Left lung (tissue), 10 donors: ENCODE results near the gene AFG3L2. TPM values are rescaled to one million over a fixed set of nuclear protein-coding genes. Genes with fewer than 3 reads are reported as not detected.

ENCODE experiments used
- ATAC-seq: fragments of 200-7000 bp; cut with Tn5 transposase; one replicate; pipeline ENCODE4 v1.9.1; 2020; ENCODE audit warnings: moderate library complexity
- DNase-seq, 4 donors: peaks; one replicate each; pipeline ENCODE4 v3.0.0-alpha.2; 2013 to 2020
- H3K27ac ChIP-seq, 2 donors: fragments of 200-600 bp; sonication (generic) in 1 of 2; one replicate each; pipeline versions ENCODE4 v1.5.0 to v1.8.0; 2020 to 2021
- H3K27me3 ChIP-seq, 2 donors: fragments of 200-600 bp; sonication (generic) in 1 of 2; one replicate each; pipeline versions ENCODE4 v1.5.0 to v1.8.0; 2020 to 2021
- H3K36me3 ChIP-seq, 2 donors: fragments of 200-600 bp; sonication (generic) in 1 of 2; one replicate each; pipeline versions ENCODE4 v1.5.0 to v1.8.0; 2020 to 2021
- H3K4me1 ChIP-seq, 2 donors: fragments of 200-600 bp; one replicate each; pipeline ENCODE4 v1.8.0; 2021
- H3K4me3 ChIP-seq, 2 donors: fragments of 200-600 bp; sonication (generic) in 1 of 2; one replicate each; pipeline versions ENCODE4 v1.5.0 to v1.8.0; 2020 to 2021; ENCODE audit warnings: mild to moderate bottlenecking in 1 of 2
- H3K9me3 ChIP-seq, 2 donors: fragments of 200-600 bp; sonication (generic) in 1 of 2; one replicate each; pipeline versions ENCODE4 v1.5.0 to v1.8.0; 2020 to 2021
- CTCF ChIP-seq, 2 donors: fragments of 200-600 bp; sonication (generic) in 1 of 2; IDR thresholded peaks; one replicate each; pipeline versions ENCODE4 v1.5.0 to v1.8.0; 2021; ENCODE audit warnings: antibody characterized with exemption in 2 of 2
- intact Hi-C, 2 donors: fragments of 100-400 bp; cut with DNase I; formaldehyde crosslinking; loops; one replicate each; pipeline versions ENCODE4 v1.11.2 to v1.14.2; 2022
- polyA plus RNA-seq, 6 donors: library from polyadenylated mRNA; unstranded; fragments of 120-200 nt; gene quantifications; one replicate each; pipeline ENCODE4 v1.2.1, GENCODE V29; 2013; ENCODE audit not compliant: insufficient read length in 6 of 6
- total RNA-seq, 2 donors: library from RNA; stranded (reverse); fragmentation: NEBNext Ultra II Directional; extraction: Animal tissue kit (Norgen Biotek cat#: 25700); gene quantifications; one replicate each; pipeline ENCODE4 v1.2.1, GENCODE V29; 2021
- donor health status: DM: no; HTN: yes; CAD: no.
- donor health status: DM: no; HTN: no; CAD: no.

The AFG3L2 gene
- total and polyA plus RNA-seq, 8 donors: 30.3 to 48.4 (median 43.9) TPM

- intact Hi-C loops: no loop called here
- TF ChIP-seq CTCF (IDR thresholded peaks at IDR 0.05): no peak
- Histone ChIP-seq H3K27me3 (no peaks in the 10 kb centered on the region), H3K9me3 (no peaks in the 10 kb centered on the region), H3K4me3 (no peak overlapping the region), H3K36me3 (peaks cover 2 to 93% of the 10 kb centered on the region in 2 donors), H3K27ac (no peak overlapping the region), H3K4me1 (no peaks in the 10 kb centered on the region)
- DNase-seq: no peak
- ATAC-seq: no peak
Measured at GRCh38 chr18:12362473-12363174, 14.4 kb downstream of the AFG3L2 start.

DNA sequence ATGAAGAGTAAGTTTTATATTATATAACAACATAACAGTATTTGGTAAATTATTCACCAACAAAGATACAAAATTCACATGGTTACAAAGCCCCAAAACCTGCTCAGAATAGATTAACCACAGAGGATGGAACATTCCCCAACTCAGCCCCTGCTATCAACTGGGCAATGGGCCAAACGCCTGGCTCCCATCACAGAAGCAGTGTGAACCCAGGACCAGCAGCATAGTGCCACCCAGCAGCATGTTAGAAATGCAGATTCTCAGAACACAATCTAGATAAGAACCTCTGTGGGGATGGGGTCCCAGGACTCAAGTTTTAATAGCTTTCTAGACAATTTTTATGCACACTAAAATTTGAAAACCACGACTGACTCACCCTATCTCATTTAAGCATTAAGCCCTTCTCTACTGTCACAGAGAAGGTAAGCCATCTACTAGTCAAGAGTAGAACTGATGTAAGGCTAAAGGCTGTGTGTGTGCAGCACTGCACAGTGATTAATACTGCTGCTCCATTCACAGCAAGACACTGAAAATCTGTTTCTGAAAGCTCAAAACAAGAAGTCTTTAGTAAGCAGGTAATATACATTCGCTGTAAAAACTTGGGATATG is 15.2 kb downstream of the AFG3L2 start:
- H3K9me3 ChIP-seq: no peaks in the 10 kb centered on the region
- peaks cover 2 to 93% of the 10 kb centered on the region in 2 donors for H3K36me3 ChIP-seq
- intact Hi-C loops: no loop called here
- no peaks in the 10 kb centered on the region for H3K27me3 ChIP-seq
- DNase-seq (no peak), ATAC-seq (no peak)
- no peak overlapping the region for H3K27ac ChIP-seq
- no peak overlapping the region for H3K4me3 ChIP-seq
- no peaks in the 10 kb centered on the region for H3K4me1 ChIP-seq
- no peak for TF ChIP-seq CTCF (IDR thresholded peaks at IDR 0.05)

DNA sequence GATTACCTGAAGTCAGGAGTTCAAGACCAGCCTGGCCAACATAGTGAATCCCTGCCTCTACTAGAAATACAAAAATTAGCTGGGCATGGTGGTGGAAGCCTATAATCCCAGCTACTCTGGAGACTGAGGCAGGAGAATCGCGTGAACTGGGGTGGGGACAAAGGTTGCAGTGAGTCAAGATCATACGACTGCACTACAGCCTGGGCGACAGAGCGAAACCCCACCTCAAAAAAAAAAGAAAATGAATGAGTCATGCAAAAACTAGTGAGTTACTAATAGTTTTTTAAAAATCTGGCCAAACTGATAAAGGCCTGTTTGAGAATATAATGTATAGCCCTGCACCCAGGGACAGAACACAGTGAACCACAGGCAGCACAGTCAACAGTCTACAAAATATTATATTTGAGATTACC is 17.5 kb downstream of the AFG3L2 start:
- no peak for TF ChIP-seq CTCF (IDR thresholded peaks at IDR 0.05)
- intact Hi-C loops: no loop called here
- Histone ChIP-seq H3K4me1 (no peaks in the 10 kb centered on the region), H3K4me3 (no peak overlapping the region), H3K27ac (no peak overlapping the region), H3K27me3 (no peaks in the 10 kb centered on the region), H3K36me3 (peaks cover 2 to 95% of the 10 kb centered on the region in 2 donors), H3K9me3 (no peaks in the 10 kb centered on the region)
- ATAC-seq: no peak
- no peak for DNase-seq

GRCh38 chr18:12352188-12352587 is 24.8 kb downstream of the AFG3L2 start:
- TF ChIP-seq CTCF (IDR thresholded peaks at IDR 0.05): no peak
- H3K27ac ChIP-seq: no peak overlapping the region
- no peaks in the 10 kb centered on the region for H3K9me3 ChIP-seq
- H3K4me1 ChIP-seq: no peaks in the 10 kb centered on the region
- no peak for DNase-seq
- H3K27me3 ChIP-seq: no peaks in the 10 kb centered on the region
- no peak for ATAC-seq
- H3K4me3 ChIP-seq: no peak overlapping the region
- peaks cover 7 to 99% of the 10 kb centered on the region in 2 donors for H3K36me3 ChIP-seq
- intact Hi-C loops: no loop called here

DNA sequence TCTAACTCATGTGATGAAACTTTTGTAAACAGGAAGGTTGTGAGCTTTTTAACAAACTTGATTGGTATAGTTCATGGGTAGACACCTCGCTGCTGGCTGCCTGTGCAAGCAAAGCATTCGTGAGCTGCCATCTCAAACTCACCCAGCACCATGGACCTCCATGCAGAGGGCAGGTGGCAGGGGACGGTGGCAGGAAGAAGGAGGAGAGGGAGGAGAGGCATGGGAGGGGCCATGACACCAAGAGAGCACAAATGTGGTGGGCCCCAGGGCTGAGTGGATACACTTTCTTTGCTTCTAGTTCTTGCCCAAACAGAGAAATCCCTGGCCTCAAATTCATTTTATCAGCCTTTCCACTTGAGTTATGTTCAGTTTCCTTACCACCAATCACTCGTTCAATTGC is 29.1 kb downstream of the AFG3L2 start:
- intact Hi-C loops: no loop called here
- DNase-seq: no peak

More for the DNA sequence above, 29.1 kb downstream of the AFG3L2 start:
- Histone ChIP-seq H3K36me3 (peaks cover 7 to 98% of the 10 kb centered on the region in 2 donors), H3K27me3 (no peaks in the 10 kb centered on the region), H3K4me1 (no peaks in the 10 kb centered on the region), H3K4me3 (no peak overlapping the region), H3K27ac (no peak overlapping the region), H3K9me3 (no peaks in the 10 kb centered on the region)
- no peak for TF ChIP-seq CTCF (IDR thresholded peaks at IDR 0.05)
- ATAC-seq: no peak
